ENCODE measurements around the gene EPS8L2.

- TF ChIP-seq CTCF (IDR thresholded peaks at IDR 0.05; ENCODE audit: insufficient read depth, low read length, poor library complexity, severe bottlenecking): no peak
- no peak for TF ChIP-seq EZH2phosphoT487 (conservative IDR thresholded peaks at IDR 0.05; ENCODE audit: low read length)
Measured at GRCh38 chr11:724778-725386, 18.9 kb downstream of the EPS8L2 start.
